A549 (cell line): ENCODE results near the gene PGAM1. TPM values are rescaled to one million over a fixed set of nuclear protein-coding genes. Genes with fewer than 3 reads are reported as not detected.
A peak's percentile ranks its signal among the peaks of the same experiment; 100 is the strongest.

Source experiments
- ATAC-seq, 2 experiments: fragments of 200-7000 bp in 1 of 2; fragments of >200 bp in 1 of 2; cut with Nextera tagmentation in 1 of 2; cut with Tn5 transposase in 1 of 2; 3 replicates each; pipeline versions ENCODE4 v1.8.0 to v1.9.1; 2018 to 2020; ENCODE audit warnings: mild to moderate bottlenecking in 1 of 2, moderate library complexity in 1 of 2
- CTCF ChIA-PET: fragments of 300-600 bp; sonication (Branson Sonifier 250); formaldehyde crosslinking; extraction: SDS; loops from one replicate; lab custom pipeline; 2021; ENCODE audit warnings: antibody characterized with exemption, inconsistent platforms; lab: Yijun Ruan, JAX
- POLR2A ChIA-PET: fragments of 350-600 bp; formaldehyde crosslinking; extraction: SDS; loops from one replicate; lab custom pipeline; 2021; ENCODE audit warnings: antibody characterized with exemption, inconsistent platforms; lab: Yijun Ruan, JAX
- DNase-seq, 2 experiments: peaks; one replicate each; pipeline versions ENCODE4 v3.0.0 to v3.0.0-alpha.2; 2011 to 2016; ENCODE audit warnings: low read depth in 1 of 2, low spot score in 1 of 2
- FAIRE-seq: peaks from 2 replicates; lab custom pipeline; 2011; peaks lifted over from hg19 to GRCh38; lab: Jason Lieb, UNC
- H3K27ac ChIP-seq, 2 experiments: fragments of >200 bp; sonication (Bioruptor Twin); formaldehyde crosslinking; 3 replicates each; pipeline ENCODE4 v1.5.1; 2016 to 2017
- H3K4me1 ChIP-seq: fragments of >200 bp; sonication (Bioruptor Twin); formaldehyde crosslinking; 3 replicates; pipeline ENCODE4 v1.6.1; 2016
- H3K4me2 ChIP-seq: fragments of >200 bp; sonication (Bioruptor Twin); formaldehyde crosslinking; 3 replicates; pipeline ENCODE4 v1.6.1; 2016
- H3K4me3 ChIP-seq: fragments of >200 bp; sonication (Bioruptor Twin); formaldehyde crosslinking; 3 replicates; pipeline ENCODE4 v1.5.1; 2016
- H3K9me3 ChIP-seq: fragments of >200 bp; sonication (Bioruptor Twin); formaldehyde crosslinking; 3 replicates; pipeline ENCODE4 v1.6.1; 2016
- CHD2 ChIP-seq: fragments of 150-350 bp; IDR thresholded peaks from 2 replicates; pipeline ENCODE4 v1.6.1; 2014; ENCODE audit warnings: low read length; ENCODE audit not compliant: partially characterized antibody
- EP300 ChIP-seq, 2 experiments: fragments of >200 bp; sonication (Bioruptor Twin); formaldehyde crosslinking; IDR thresholded peaks; 2 replicates in 1 of 2; 3 replicates in 1 of 2; pipeline ENCODE4 v1.6.1; 2016 to 2017
- ESRRA ChIP-seq: fragments of 150-350 bp; IDR thresholded peaks from 2 replicates; pipeline ENCODE4 v1.6.1; 2014; ENCODE audit warnings: mild to moderate bottlenecking, low read length, borderline replicate concordance
- FOSB ChIP-seq: fragments of 250-450 bp; sonication (Bioruptor Pico); IDR thresholded peaks from 2 replicates; pipeline ENCODE4 v1.5.0; 2020; ENCODE audit warnings: mild to moderate bottlenecking, moderate library complexity
- FOXS1 ChIP-seq: fragments of 250-450 bp; sonication (Bioruptor Pico); IDR thresholded peaks from 2 replicates; pipeline ENCODE4 v1.5.0; 2020; ENCODE audit warnings: mild to moderate bottlenecking, moderate library complexity
- GATA3 ChIP-seq: IDR thresholded peaks from 2 replicates; pipeline ENCODE4 v1.6.1; 2012; ENCODE audit warnings: borderline replicate concordance
- HDAC2 ChIP-seq: fragments of 200-600 bp; sonication (generic); IDR thresholded peaks from 2 replicates; pipeline ENCODE4 v1.6.1; 2016
- HOXB5 ChIP-seq: fragments of 250-450 bp; sonication (Bioruptor Pico); IDR thresholded peaks from 2 replicates; pipeline ENCODE4 v1.5.0; 2020; ENCODE audit warnings: mild to moderate bottlenecking, moderate library complexity
- KDM1A ChIP-seq: fragments of 200-600 bp; sonication (generic); IDR thresholded peaks from 2 replicates; pipeline ENCODE4 v1.6.1; 2016; ENCODE audit warnings: low read depth, mild to moderate bottlenecking
- MAFK ChIP-seq: fragments of 450-650 bp; IDR thresholded peaks from 2 replicates; pipeline ENCODE4 v1.6.1; 2014; ENCODE audit not compliant: partially characterized antibody
- TFCP2L1 ChIP-seq: fragments of 250-450 bp; sonication (Bioruptor Pico); IDR thresholded peaks from 2 replicates; pipeline ENCODE4 v1.5.0; 2021; ENCODE audit warnings: mild to moderate bottlenecking
- TP53 ChIP-seq: fragments of 250-450 bp; sonication (Bioruptor Pico); IDR thresholded peaks from 2 replicates; pipeline ENCODE4 v1.5.0; 2021; ENCODE audit warnings: mild to moderate bottlenecking, moderate library complexity
- USF2 ChIP-seq: fragments of 450-650 bp; IDR thresholded peaks from 2 replicates; pipeline ENCODE4 v1.6.1; 2014; ENCODE audit warnings: antibody characterized with exemption
- ZNF302 ChIP-seq: fragments of 250-450 bp; sonication (Bioruptor Pico); IDR thresholded peaks from 2 replicates; pipeline ENCODE4 v1.9.0; 2021; ENCODE audit warnings: inconsistent platforms, mild to moderate bottlenecking, moderate library complexity
- WGBS: methylation state at CpG from one replicate; pipeline ENCODE4 v1.1.6; 2017; ENCODE audit errors: missing lambda C conversion rate; 5-methylcytosine and 5-hydroxymethylcytosine counted together
- polyA plus RNA-seq, 4 experiments: library from polyadenylated mRNA; depleted of rRNA in 3 of 4; stranded (reverse); fragments of >200 nt; fragmentation: RNase III in 1 of 4; extraction: RNeasy Plus Mini Kit Qiagen cat#74134 plus additional on column Dnase treatment in 1 of 4; gene quantifications; 2 replicates in 3 of 4; 3 replicates in 1 of 4; pipeline ENCODE4 v1.2.3, GENCODE V29; 2011 to 2017
- TF ChIP-seq, protein P1 (sequence below): fragments of >200 bp; sonication (Bioruptor Twin); formaldehyde crosslinking; IDR thresholded peaks from 2 replicates; pipeline ENCODE4 v1.6.1; 2016
- TF ChIP-seq, protein P2 (sequence below): fragments of 250-450 bp; sonication (Bioruptor Pico); IDR thresholded peaks from 2 replicates; pipeline ENCODE4 v1.5.0; 2020; ENCODE audit warnings: low read depth, mild to moderate bottlenecking, moderate library complexity
- TF ChIP-seq, protein P3 (sequence below): fragments of 150-350 bp; IDR thresholded peaks from 2 replicates; pipeline ENCODE4 v1.6.1; 2014; ENCODE audit warnings: low read depth, mild to moderate bottlenecking, low read length

The PGAM1 gene
- polyA plus RNA-seq, 2 of the 4 experiments (the other 2 are of a cell fraction): 459 to 557 TPM

GRCh38 chr10:97425964-97426775, at the start of gene PGAM1 (continued):
- no peak for TF ChIP-seq CHD2
- no peak for TF ChIP-seq EP300 (IDR thresholded peaks at IDR 0.05)
- no peak for TF ChIP-seq ZNF302
- TF ChIP-seq FOSB: 0 out of 2 replicates have a peak, but pooled peaks have one; percentile 54
- TF ChIP-seq GATA3: no peak
- TF ChIP-seq HOXB5 (CRISPR knock-in tag): no peak

GRCh38 chr10:97376413-97376812, 49.6 kb upstream of the PGAM1 start:
- no peak for FAIRE-seq
- Histone ChIP-seq H3K4me2 (no peak overlapping the region), H3K9me3 (no peaks in the 10 kb centered on the region), H3K4me1 (no peaks in the 10 kb centered on the region)
- POLR2A ChIA-PET: interaction anchor here (0.6 kb wide), 1 partner anchor 69 kb away, joined by 3 read pairs; no protein-coding TSS in a partner anchor
- TF ChIP-seq, protein P1, sequence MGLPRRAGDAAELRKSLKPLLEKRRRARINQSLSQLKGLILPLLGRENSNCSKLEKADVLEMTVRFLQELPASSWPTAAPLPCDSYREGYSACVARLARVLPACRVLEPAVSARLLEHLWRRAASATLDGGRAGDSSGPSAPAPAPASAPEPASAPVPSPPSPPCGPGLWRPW: no peak
- TF ChIP-seq TFCP2L1 (CRISPR knock-in tag): no peak
- TF ChIP-seq, protein P2, sequence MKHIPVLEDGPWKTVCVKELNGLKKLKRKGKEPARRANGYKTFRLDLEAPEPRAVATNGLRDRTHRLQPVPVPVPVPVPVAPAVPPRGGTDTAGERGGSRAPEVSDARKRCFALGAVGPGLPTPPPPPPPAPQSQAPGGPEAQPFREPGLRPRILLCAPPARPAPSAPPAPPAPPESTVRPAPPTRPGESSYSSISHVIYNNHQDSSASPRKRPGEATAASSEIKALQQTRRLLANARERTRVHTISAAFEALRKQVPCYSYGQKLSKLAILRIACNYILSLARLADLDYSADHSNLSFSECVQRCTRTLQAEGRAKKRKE: no peak
- TF ChIP-seq, all 56 proteins: peak for 0
- CTCF ChIA-PET: interaction anchor here (1.8 kb wide), 1 partner anchor 16 kb away, joined by 6 read pairs; no protein-coding TSS in a partner anchor
- 97% methylated on average over 6 of the region's 6 CpGs for WGBS
- H3K27ac ChIP-seq: no peak overlapping the region
- no peak overlapping the region for H3K4me3 ChIP-seq
- ATAC-seq (no peak), DNase-seq (no peak)

- WGBS: 95% methylated on average over 14 of the region's 15 CpGs
- no peak overlapping the region for H3K4me2 ChIP-seq
- CTCF ChIA-PET: interaction anchor here (1.7 kb wide), 1 partner anchor 22 kb away, joined by 3 read pairs; the partner anchor contains the start of gene RRP12
Measured at GRCh38 chr10:97378933-97379921, 46.8 kb upstream of the PGAM1 start.

More at GRCh38 chr10:97378933-97379921, 46.8 kb upstream of the PGAM1 start:
- POLR2A ChIA-PET: no interaction called here
- no peaks in the 10 kb centered on the region for H3K9me3 ChIP-seq
- no peak overlapping the region for H3K4me3 ChIP-seq
- peak; percentile 8 to 20; a peak in 4 of 6 replicates for ATAC-seq
- TF ChIP-seq KDM1A: no peak
- no peak for TF ChIP-seq TP53 (CRISPR knock-in tag)
- TF ChIP-seq FOXS1: no peak
- TF ChIP-seq MAFK: no peak
- TF ChIP-seq, protein P3, sequence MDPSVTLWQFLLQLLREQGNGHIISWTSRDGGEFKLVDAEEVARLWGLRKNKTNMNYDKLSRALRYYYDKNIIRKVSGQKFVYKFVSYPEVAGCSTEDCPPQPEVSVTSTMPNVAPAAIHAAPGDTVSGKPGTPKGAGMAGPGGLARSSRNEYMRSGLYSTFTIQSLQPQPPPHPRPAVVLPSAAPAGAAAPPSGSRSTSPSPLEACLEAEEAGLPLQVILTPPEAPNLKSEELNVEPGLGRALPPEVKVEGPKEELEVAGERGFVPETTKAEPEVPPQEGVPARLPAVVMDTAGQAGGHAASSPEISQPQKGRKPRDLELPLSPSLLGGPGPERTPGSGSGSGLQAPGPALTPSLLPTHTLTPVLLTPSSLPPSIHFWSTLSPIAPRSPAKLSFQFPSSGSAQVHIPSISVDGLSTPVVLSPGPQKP: no peak
- TF ChIP-seq HDAC2: no peak
- TF ChIP-seq ESRRA: no peak
- TF ChIP-seq USF2: no peak
- TF ChIP-seq, all 56 proteins: peak for 0
- Histone ChIP-seq H3K4me1 (no peaks in the 10 kb centered on the region), H3K27ac (no peak overlapping the region)
- FAIRE-seq: no peak
- no peak for DNase-seq
